ENCODE measurements around the gene STAC. TPM values are rescaled to one million over a fixed set of nuclear protein-coding genes. Genes with fewer than 3 reads are reported as not detected.
A peak's percentile ranks its signal among the peaks of the same experiment; 100 is the strongest.

Gene STAC, protein sequence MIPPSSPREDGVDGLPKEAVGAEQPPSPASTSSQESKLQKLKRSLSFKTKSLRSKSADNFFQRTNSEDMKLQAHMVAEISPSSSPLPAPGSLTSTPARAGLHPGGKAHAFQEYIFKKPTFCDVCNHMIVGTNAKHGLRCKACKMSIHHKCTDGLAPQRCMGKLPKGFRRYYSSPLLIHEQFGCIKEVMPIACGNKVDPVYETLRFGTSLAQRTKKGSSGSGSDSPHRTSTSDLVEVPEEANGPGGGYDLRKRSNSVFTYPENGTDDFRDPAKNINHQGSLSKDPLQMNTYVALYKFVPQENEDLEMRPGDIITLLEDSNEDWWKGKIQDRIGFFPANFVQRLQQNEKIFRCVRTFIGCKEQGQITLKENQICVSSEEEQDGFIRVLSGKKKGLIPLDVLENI
- under 1 TPM; 0.20 to 0.49 TPM for polyA plus RNA-seq

DNA sequence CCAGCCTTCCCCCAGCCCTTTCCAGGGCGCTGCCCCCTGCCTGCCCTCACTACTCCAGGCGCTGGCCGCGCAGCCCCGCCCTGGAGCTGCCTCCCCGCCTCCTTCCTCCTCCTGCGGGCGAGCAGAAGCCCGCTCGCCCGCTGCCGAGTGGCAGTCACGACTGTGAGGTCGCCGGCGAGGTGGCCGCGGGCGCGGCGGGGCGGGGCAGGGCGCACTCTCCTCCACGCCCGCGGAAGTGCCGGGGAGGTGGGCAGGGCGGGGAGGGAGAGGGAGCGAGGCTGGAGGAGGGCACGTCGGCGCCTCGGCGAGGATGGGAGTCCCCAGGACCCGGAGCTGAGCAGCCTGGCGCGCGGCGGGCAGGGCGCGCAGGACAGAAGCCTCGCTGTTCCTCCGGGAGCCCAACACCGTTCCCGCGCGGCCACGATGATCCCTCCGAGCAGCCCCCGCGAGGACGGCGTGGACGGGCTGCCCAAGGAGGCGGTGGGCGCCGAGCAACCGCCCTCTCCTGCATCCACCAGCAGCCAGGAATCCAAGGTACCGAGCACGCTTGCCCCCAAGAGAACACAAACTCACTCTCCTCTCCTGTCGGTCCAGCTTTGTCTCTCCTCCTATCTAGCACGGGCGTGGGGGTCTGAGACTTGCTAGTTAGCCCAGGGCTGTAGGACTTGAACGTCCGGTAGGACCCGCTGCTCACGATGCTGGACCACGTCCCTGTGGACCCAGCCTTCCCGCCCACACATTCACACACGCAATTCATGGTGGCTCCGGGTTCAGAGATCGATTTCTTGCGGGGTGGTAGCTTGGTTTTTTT, at the start of gene STAC:
TSS of gene STAC (plus strand) at position 284 of the 811 bp plus-strand sequence. CDS start at position 424, 140 bp downstream.
- 1 to 3% methylated on average over 63 to 73 of the region's 73 CpGs for WGBS, 2 donors
- no peaks in the 10 kb centered on the region for H3K9me3 ChIP-seq (ENCODE audit: control insufficient read depth in 2 of 2, insufficient read depth in 1 of 2, low read depth in 1 of 2, low read length in 1 of 2)
- H3K4me1 ChIP-seq (ENCODE audit: control insufficient read depth in 2 of 2, insufficient read depth in 2 of 2, low read length in 1 of 2), result peaks cover 4 to 5% of the 10 kb centered on the region in 2 donors
- no peaks in the 10 kb centered on the region for H3K36me3 ChIP-seq (ENCODE audit: control insufficient read depth in 2 of 2, insufficient read depth in 2 of 2, low read length in 1 of 2)
- H3K27ac ChIP-seq (ENCODE audit: low read depth in 2 of 2, low read length in 1 of 2), result no peak within 1 kb of the TSS
- peak within 1 kb of the TSS; percentile 40 to 45 for H3K4me3 ChIP-seq (ENCODE audit: low read depth in 1 of 2, low read length in 2 of 2)
- H3K27me3 ChIP-seq (ENCODE audit: control insufficient read depth in 1 of 2, insufficient read depth in 2 of 2, low read length in 2 of 2), result no peaks in the 10 kb centered on the region

GRCh38 chr3:36332139-36332538, 48.2 kb upstream of the STAC start:
- H3K9me3 ChIP-seq (ENCODE audit: control insufficient read depth in 2 of 2, insufficient read depth in 1 of 2, low read depth in 1 of 2, low read length in 1 of 2), result no peaks in the 10 kb centered on the region
- no peaks in the 10 kb centered on the region for H3K27me3 ChIP-seq (ENCODE audit: control insufficient read depth in 1 of 2, insufficient read depth in 2 of 2, low read length in 2 of 2)
- H3K27ac ChIP-seq (ENCODE audit: low read depth in 2 of 2, low read length in 1 of 2), result no peak overlapping the region
- no peaks in the 10 kb centered on the region for H3K4me1 ChIP-seq (ENCODE audit: control insufficient read depth in 2 of 2, insufficient read depth in 2 of 2, low read length in 1 of 2)
- no peak overlapping the region for H3K4me3 ChIP-seq (ENCODE audit: low read depth in 1 of 2, low read length in 2 of 2)
- H3K36me3 ChIP-seq (ENCODE audit: control insufficient read depth in 2 of 2, insufficient read depth in 2 of 2, low read length in 1 of 2), result no peaks in the 10 kb centered on the region

GRCh38 chr3:36362216-36362615, 18.1 kb upstream of the STAC start:
- Histone ChIP-seq H3K4me1 (ENCODE audit: control insufficient read depth in 2 of 2, insufficient read depth in 2 of 2, low read length in 1 of 2) (peaks cover 0 to 2% of the 10 kb centered on the region in 2 donors), H3K27ac (ENCODE audit: low read depth in 2 of 2, low read length in 1 of 2) (no peak overlapping the region), H3K9me3 (ENCODE audit: control insufficient read depth in 2 of 2, insufficient read depth in 1 of 2, low read depth in 1 of 2, low read length in 1 of 2) (peaks cover 0 to 2% of the 10 kb centered on the region in 2 donors), H3K27me3 (ENCODE audit: control insufficient read depth in 1 of 2, insufficient read depth in 2 of 2, low read length in 2 of 2) (no peaks in the 10 kb centered on the region), H3K4me3 (ENCODE audit: low read depth in 1 of 2, low read length in 2 of 2) (no peak overlapping the region), H3K36me3 (ENCODE audit: control insufficient read depth in 2 of 2, insufficient read depth in 2 of 2, low read length in 1 of 2) (no peaks in the 10 kb centered on the region)
- WGBS, 2 donors, result 52 to 67% methylated on average over 4 of the region's 4 CpGs

GRCh38 chr3:36362973-36363372, 17.3 kb upstream of the STAC start:
- Histone ChIP-seq H3K27me3 (ENCODE audit: control insufficient read depth in 1 of 2, insufficient read depth in 2 of 2, low read length in 2 of 2) (no peaks in the 10 kb centered on the region), H3K36me3 (ENCODE audit: control insufficient read depth in 2 of 2, insufficient read depth in 2 of 2, low read length in 1 of 2) (no peaks in the 10 kb centered on the region), H3K9me3 (ENCODE audit: control insufficient read depth in 2 of 2, insufficient read depth in 1 of 2, low read depth in 1 of 2, low read length in 1 of 2) (peaks cover 0 to 2% of the 10 kb centered on the region in 2 donors), H3K4me3 (ENCODE audit: low read depth in 1 of 2, low read length in 2 of 2) (no peak overlapping the region), H3K27ac (ENCODE audit: low read depth in 2 of 2, low read length in 1 of 2) (no peak overlapping the region), H3K4me1 (ENCODE audit: control insufficient read depth in 2 of 2, insufficient read depth in 2 of 2, low read length in 1 of 2) (peaks cover 0 to 2% of the 10 kb centered on the region in 2 donors)
- 21 to 26% methylated on average over 2 of the region's 2 CpGs for WGBS, 2 donors

DNA sequence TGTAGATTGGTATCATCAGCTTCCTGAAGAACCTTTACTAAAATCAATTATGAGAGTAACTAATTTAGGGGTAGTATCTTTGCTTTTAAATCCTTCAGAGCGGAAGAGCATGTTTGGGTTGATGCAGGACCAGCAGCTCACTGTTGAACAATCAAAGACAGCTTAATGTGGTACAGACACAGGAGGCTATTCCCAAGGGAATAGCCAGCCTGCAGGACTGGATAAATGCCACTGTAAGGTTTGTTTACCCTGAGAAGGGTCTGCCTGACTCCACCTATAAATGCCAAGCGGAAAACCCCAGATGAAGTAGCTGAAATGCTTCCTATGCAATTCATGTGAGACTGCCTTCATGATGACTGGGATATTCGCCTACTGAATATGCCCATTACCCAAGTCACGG, 16.0 kb upstream of the STAC start:
- 83 to 95% methylated on average over 4 of the region's 4 CpGs for WGBS, 2 donors
- Histone ChIP-seq H3K9me3 (ENCODE audit: control insufficient read depth in 2 of 2, insufficient read depth in 1 of 2, low read depth in 1 of 2, low read length in 1 of 2) (peaks cover 0 to 2% of the 10 kb centered on the region in 2 donors), H3K36me3 (ENCODE audit: control insufficient read depth in 2 of 2, insufficient read depth in 2 of 2, low read length in 1 of 2) (no peaks in the 10 kb centered on the region), H3K4me3 (ENCODE audit: low read depth in 1 of 2, low read length in 2 of 2) (no peak overlapping the region), H3K4me1 (ENCODE audit: control insufficient read depth in 2 of 2, insufficient read depth in 2 of 2, low read length in 1 of 2) (peaks cover 0 to 2% of the 10 kb centered on the region in 2 donors), H3K27me3 (ENCODE audit: control insufficient read depth in 1 of 2, insufficient read depth in 2 of 2, low read length in 2 of 2) (no peaks in the 10 kb centered on the region), H3K27ac (ENCODE audit: low read depth in 2 of 2, low read length in 1 of 2) (no peak overlapping the region)

DNA sequence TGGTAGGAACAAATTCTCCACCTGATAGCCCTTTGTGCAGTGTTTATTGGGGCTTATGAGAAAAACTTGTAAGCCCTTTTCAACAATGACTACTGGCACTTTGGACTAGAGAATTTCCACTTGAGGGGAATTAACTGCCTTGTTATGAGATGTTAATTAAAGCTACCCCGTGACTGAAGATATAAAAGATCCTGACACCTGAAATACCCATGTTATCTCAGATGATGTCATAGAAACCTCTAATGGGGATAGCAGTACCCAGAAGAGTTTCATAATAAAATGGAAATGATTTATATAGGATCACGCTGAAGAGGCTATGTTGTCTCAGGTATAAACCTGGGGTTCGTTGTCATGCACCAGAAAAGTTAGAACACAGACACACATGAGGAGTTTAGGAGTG, 14.5 kb upstream of the STAC start:
- Histone ChIP-seq H3K9me3 (ENCODE audit: control insufficient read depth in 2 of 2, insufficient read depth in 1 of 2, low read depth in 1 of 2, low read length in 1 of 2) (peaks cover 0 to 2% of the 10 kb centered on the region in 2 donors), H3K4me3 (ENCODE audit: low read depth in 1 of 2, low read length in 2 of 2) (no peak overlapping the region), H3K4me1 (ENCODE audit: control insufficient read depth in 2 of 2, insufficient read depth in 2 of 2, low read length in 1 of 2) (peaks cover 0 to 2% of the 10 kb centered on the region in 2 donors), H3K27ac (ENCODE audit: low read depth in 2 of 2, low read length in 1 of 2) (no peak overlapping the region), H3K27me3 (ENCODE audit: control insufficient read depth in 1 of 2, insufficient read depth in 2 of 2, low read length in 2 of 2) (no peaks in the 10 kb centered on the region), H3K36me3 (ENCODE audit: control insufficient read depth in 2 of 2, insufficient read depth in 2 of 2, low read length in 1 of 2) (no peaks in the 10 kb centered on the region)
- 84 to 87% methylated on average over 3 of the region's 3 CpGs for WGBS, 2 donors

DNA sequence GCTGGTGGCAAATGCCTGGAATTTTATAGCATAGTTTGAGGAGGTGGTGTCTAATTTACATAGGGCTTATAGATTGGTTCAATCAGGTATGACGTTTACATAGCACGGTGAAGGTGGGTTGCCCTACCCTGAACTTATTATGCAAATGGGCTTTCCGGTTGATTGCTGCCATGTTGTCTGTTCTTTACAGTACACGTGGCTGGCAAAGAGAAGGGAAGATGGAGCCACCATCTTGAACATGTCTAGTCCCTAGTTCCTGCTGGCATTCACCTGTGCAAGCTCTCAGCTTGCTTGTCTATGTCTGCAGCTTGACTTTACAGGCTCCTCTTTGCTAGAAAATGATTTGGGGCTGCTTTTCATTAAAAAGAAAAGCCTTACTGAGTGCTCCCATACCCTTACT, 14.0 kb upstream of the STAC start:
- H3K4me1 ChIP-seq (ENCODE audit: control insufficient read depth in 2 of 2, insufficient read depth in 2 of 2, low read length in 1 of 2), result peaks cover 0 to 2% of the 10 kb centered on the region in 2 donors
- H3K36me3 ChIP-seq (ENCODE audit: control insufficient read depth in 2 of 2, insufficient read depth in 2 of 2, low read length in 1 of 2), result no peaks in the 10 kb centered on the region
- peaks cover 0 to 2% of the 10 kb centered on the region in 2 donors for H3K9me3 ChIP-seq (ENCODE audit: control insufficient read depth in 2 of 2, insufficient read depth in 1 of 2, low read depth in 1 of 2, low read length in 1 of 2)
- no peak overlapping the region for H3K27ac ChIP-seq (ENCODE audit: low read depth in 2 of 2, low read length in 1 of 2)
- 79 to 86% methylated on average over 4 of the region's 4 CpGs for WGBS, 2 donors
- H3K4me3 ChIP-seq (ENCODE audit: low read depth in 1 of 2, low read length in 2 of 2), result no peak overlapping the region
- H3K27me3 ChIP-seq (ENCODE audit: control insufficient read depth in 1 of 2, insufficient read depth in 2 of 2, low read length in 2 of 2), result no peaks in the 10 kb centered on the region

GRCh38 chr3:36367912-36368573, 12.3 kb upstream of the STAC start:
- Histone ChIP-seq H3K9me3 (ENCODE audit: control insufficient read depth in 2 of 2, insufficient read depth in 1 of 2, low read depth in 1 of 2, low read length in 1 of 2) (peaks cover 0 to under 1% of the 10 kb centered on the region in 2 donors), H3K36me3 (ENCODE audit: control insufficient read depth in 2 of 2, insufficient read depth in 2 of 2, low read length in 1 of 2) (no peaks in the 10 kb centered on the region), H3K4me3 (ENCODE audit: low read depth in 1 of 2, low read length in 2 of 2) (no peak overlapping the region), H3K4me1 (ENCODE audit: control insufficient read depth in 2 of 2, insufficient read depth in 2 of 2, low read length in 1 of 2) (peaks cover 1 to 3% of the 10 kb centered on the region in 2 donors), H3K27me3 (ENCODE audit: control insufficient read depth in 1 of 2, insufficient read depth in 2 of 2, low read length in 2 of 2) (no peaks in the 10 kb centered on the region), H3K27ac (ENCODE audit: low read depth in 2 of 2, low read length in 1 of 2) (no peak overlapping the region)
- 91% methylated on average over 3 of the region's 3 CpGs for WGBS, 2 donors

GRCh38 chr3:36372534-36372935, 7.8 kb upstream of the STAC start:
- no peak overlapping the region for H3K27ac ChIP-seq (ENCODE audit: low read depth in 2 of 2, low read length in 1 of 2)
- no peak overlapping the region for H3K4me3 ChIP-seq (ENCODE audit: low read depth in 1 of 2, low read length in 2 of 2)
- no peaks in the 10 kb centered on the region for H3K36me3 ChIP-seq (ENCODE audit: control insufficient read depth in 2 of 2, insufficient read depth in 2 of 2, low read length in 1 of 2)
- H3K27me3 ChIP-seq (ENCODE audit: control insufficient read depth in 1 of 2, insufficient read depth in 2 of 2, low read length in 2 of 2), result no peaks in the 10 kb centered on the region
- H3K9me3 ChIP-seq (ENCODE audit: control insufficient read depth in 2 of 2, insufficient read depth in 1 of 2, low read depth in 1 of 2, low read length in 1 of 2), result no peaks in the 10 kb centered on the region
- H3K4me1 ChIP-seq (ENCODE audit: control insufficient read depth in 2 of 2, insufficient read depth in 2 of 2, low read length in 1 of 2), result peaks cover 0 to 3% of the 10 kb centered on the region in 2 donors

Measured in esophagus (tissue), 2 donors.